H9 (cell line): ENCODE measurements around the gene SORBS1. TPM values are rescaled to one million over a fixed set of nuclear protein-coding genes. Genes with fewer than 3 reads are reported as not detected.

Experiments
- DNase-seq: peaks from one replicate; pipeline ENCODE4 v3.0.0-alpha.2; 2017
- H2AFZ ChIP-seq: one replicate; pipeline ENCODE4 v1.6.1; 2013; ENCODE audit warnings: mild to moderate bottlenecking, low read length, control low read depth, moderate library complexity
- H2AK5ac ChIP-seq: 2 replicates; pipeline ENCODE4 v1.6.1; 2013; ENCODE audit warnings: low read length, control low read depth, mixed read lengths; ENCODE audit not compliant: insufficient read length
- H2BK120ac ChIP-seq: one replicate; pipeline ENCODE4 v1.6.1; 2013; ENCODE audit warnings: low read depth, mild to moderate bottlenecking, low read length, control low read depth, inconsistent platforms; ENCODE audit not compliant: poor library complexity, severe bottlenecking
- H2BK12ac ChIP-seq: 2 replicates; pipeline ENCODE4 v1.6.1; 2013; ENCODE audit warnings: low read length, control low read depth, mixed read lengths, low read depth; ENCODE audit not compliant: insufficient read length
- H2BK15ac ChIP-seq: 2 replicates; pipeline ENCODE4 v1.6.1; 2013; ENCODE audit warnings: low read depth, low read length, control low read depth
- H2BK20ac ChIP-seq: one replicate; pipeline ENCODE4 v1.6.1; 2013; ENCODE audit warnings: low read depth, mild to moderate bottlenecking, low read length, control low read depth, inconsistent platforms; ENCODE audit not compliant: poor library complexity, severe bottlenecking
- H2BK5ac ChIP-seq: 2 replicates; pipeline ENCODE4 v1.6.1; 2013; ENCODE audit warnings: low read length, control low read depth, mixed read lengths; ENCODE audit not compliant: insufficient read length
- H3K14ac ChIP-seq: 2 replicates; pipeline ENCODE4 v1.6.1; 2013; ENCODE audit warnings: low read length, control low read depth; ENCODE audit not compliant: insufficient read depth
- H3K18ac ChIP-seq: 2 replicates; pipeline ENCODE4 v1.6.1; 2013; ENCODE audit warnings: low read depth, mild to moderate bottlenecking, mixed read lengths, low read length, control low read depth; ENCODE audit not compliant: insufficient read length
- H3K23ac ChIP-seq: 2 replicates; pipeline ENCODE4 v1.6.1; 2013; ENCODE audit warnings: low read length, control low read depth, mixed read lengths, low read depth; ENCODE audit not compliant: insufficient read length
- H3K23me2 ChIP-seq: 2 replicates; pipeline ENCODE4 v1.6.1; 2013; ENCODE audit warnings: low read depth, mild to moderate bottlenecking, mixed read lengths, low read length, control low read depth; ENCODE audit not compliant: insufficient read length, poor library complexity, severe bottlenecking
- H3K27ac ChIP-seq: 2 replicates; pipeline ENCODE4 v1.5.1; 2013; ENCODE audit warnings: low read length, control low read depth, mixed read lengths, low read depth; ENCODE audit not compliant: insufficient read length
- H3K27me3 ChIP-seq: 2 replicates; pipeline ENCODE4 v1.6.1; 2013; ENCODE audit warnings: low read length, control low read depth, inconsistent platforms; ENCODE audit not compliant: insufficient read depth
- H3K4ac ChIP-seq: 2 replicates; pipeline ENCODE4 v1.6.1; 2013; ENCODE audit warnings: low read depth, mild to moderate bottlenecking, control low read depth, inconsistent platforms, low read length, moderate library complexity
- H3K4me1 ChIP-seq: 2 replicates; pipeline ENCODE4 v1.6.1; 2013; ENCODE audit warnings: low read length, control low read depth, inconsistent platforms; ENCODE audit not compliant: insufficient read depth
- H3K4me2 ChIP-seq: 2 replicates; pipeline ENCODE4 v1.6.1; 2013; ENCODE audit warnings: low read length, control low read depth, mixed read lengths; ENCODE audit not compliant: insufficient read length, insufficient read depth
- H3K56ac ChIP-seq: 2 replicates; pipeline ENCODE4 v1.6.1; 2013; ENCODE audit warnings: low read depth, mild to moderate bottlenecking, mixed read lengths, low read length, control low read depth; ENCODE audit not compliant: insufficient read length
- H3K79me1 ChIP-seq: 2 replicates; pipeline ENCODE4 v1.6.1; 2013; ENCODE audit warnings: low read depth, mild to moderate bottlenecking, moderate library complexity, low read length, control low read depth, inconsistent platforms; ENCODE audit not compliant: insufficient read depth, poor library complexity, severe bottlenecking
- H3K79me2 ChIP-seq: 2 replicates; pipeline ENCODE4 v1.6.1; 2013; ENCODE audit warnings: low read length, control low read depth, inconsistent platforms; ENCODE audit not compliant: insufficient read depth
- H3K9ac ChIP-seq: 2 replicates; pipeline ENCODE4 v1.6.1; 2013; ENCODE audit warnings: low read length, control low read depth, mixed read lengths; ENCODE audit not compliant: insufficient read length; ENCODE audit errors: extremely low read depth
- H3K9me3 ChIP-seq: one replicate; pipeline ENCODE4 v1.6.1; 2013; ENCODE audit warnings: low read depth, low read length, inconsistent platforms; ENCODE audit not compliant: control insufficient read depth
- H3T11ph ChIP-seq: one replicate; pipeline ENCODE4 v1.6.1; 2013; ENCODE audit warnings: mild to moderate bottlenecking, low read length, control low read depth, inconsistent platforms
- H4K20me1 ChIP-seq: one replicate; pipeline ENCODE4 v1.6.1; 2013; ENCODE audit not compliant: control insufficient read depth, insufficient read length, insufficient read depth
- H4K5ac ChIP-seq: 2 replicates; pipeline ENCODE4 v1.6.1; 2013; ENCODE audit warnings: low read depth, mild to moderate bottlenecking, mixed read lengths, low read length, control low read depth; ENCODE audit not compliant: insufficient read length
- H4K8ac ChIP-seq: replicated peaks from 2 replicates; pipeline ENCODE4 v1.6.1; 2013; ENCODE audit warnings: low read length, control low read depth, mixed read lengths, low read depth; ENCODE audit not compliant: insufficient read length
- H4K91ac ChIP-seq: 2 replicates; pipeline ENCODE4 v1.6.1; 2013; ENCODE audit warnings: low read depth, mild to moderate bottlenecking, moderate library complexity, mixed read lengths, low read length, control low read depth; ENCODE audit not compliant: insufficient read length
- H3K27ac Mint-ChIP-seq, 3 experiments: 2 replicates in 2 of 3; 3 replicates in 1 of 3; pipeline ENCODE4 v1.8.0; 2020 to 2021; ENCODE audit warnings: mixed read lengths in 3 of 3, mild to moderate bottlenecking in 1 of 3, moderate library complexity in 1 of 3
- H3K27me3 Mint-ChIP-seq: 2 replicates; pipeline ENCODE4 v1.8.0; 2021; ENCODE audit warnings: low read depth, mild to moderate bottlenecking, moderate library complexity, mixed read lengths
- H3K36me3 Mint-ChIP-seq, 3 experiments: 2 replicates in 2 of 3; 3 replicates in 1 of 3; pipeline ENCODE4 v1.8.0; 2020 to 2021; ENCODE audit warnings: low read depth in 3 of 3, mixed read lengths in 3 of 3; ENCODE audit not compliant: insufficient read depth in 1 of 3
- H3K4me1 Mint-ChIP-seq, 2 experiments: 2 replicates each; pipeline ENCODE4 v1.8.0; 2020; ENCODE audit warnings: mixed read lengths in 2 of 2
- H3K4me3 Mint-ChIP-seq, 2 experiments: 2 replicates in 1 of 2; 3 replicates in 1 of 2; pipeline ENCODE4 v1.8.0; 2020 to 2021; ENCODE audit warnings: mild to moderate bottlenecking in 2 of 2, mixed read lengths in 2 of 2, moderate library complexity in 1 of 2
- H3K9me3 Mint-ChIP-seq, 2 experiments: 2 replicates in 1 of 2; 3 replicates in 1 of 2; pipeline ENCODE4 v1.8.0; 2020; ENCODE audit warnings: mild to moderate bottlenecking in 2 of 2, mixed read lengths in 2 of 2, moderate library complexity in 1 of 2
- WGBS: extraction: QIAGEN DNeasy Blood & Tissue Kit; methylation state at CpG from one replicate; pipeline ENCODE4 v1.1.7; 2013; ENCODE audit warnings: missing lambda C conversion rate, low lambda C conversion rate, mixed read lengths; ENCODE audit not compliant: insufficient read length; ENCODE audit errors: extremely low coverage; 5-methylcytosine and 5-hydroxymethylcytosine counted together
- total RNA-seq: library from RNA; stranded (reverse); gene quantifications from 2 replicates; pipeline ENCODE4 v1.2.1, GENCODE V29; 2021
- TF ChIP-seq, protein P1 (sequence below): fragments of 200-600 bp; sonication (generic); conservative IDR thresholded peaks from 3 replicates; pipeline ENCODE4 v1.8.0; 2021; ENCODE audit warnings: antibody characterized with exemption, mild to moderate bottlenecking

SORBS1 gene
- total RNA-seq, 1 experiment from 2014 or later = 24.3 TPM

DNA sequence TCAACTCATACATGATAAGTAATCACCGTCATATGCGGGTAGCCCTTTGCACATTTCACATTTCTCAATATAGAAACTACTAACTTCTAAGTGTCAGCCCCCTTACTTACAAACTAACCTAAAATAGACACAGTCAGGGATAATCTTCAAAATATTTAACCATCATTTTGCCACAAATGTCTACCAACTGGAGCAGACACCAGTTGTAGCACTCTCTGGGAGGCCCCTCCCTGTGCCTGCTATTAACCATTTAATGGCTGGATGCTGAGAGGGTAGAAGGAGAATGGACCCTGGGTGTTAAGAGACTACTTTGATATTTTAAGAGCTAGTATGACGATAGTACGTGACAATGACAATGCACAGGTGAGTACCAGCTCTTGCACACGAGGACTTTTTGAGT is 116.4 kb downstream of the SORBS1 start:
- Mint-ChIP-seq H3K27me3 (no peaks in the 10 kb centered on the region), H3K4me1 (peaks cover 19 to 33% of the 10 kb centered on the region in 2 experiments), H3K36me3 (no peaks in the 10 kb centered on the region), H3K27ac (no peak overlapping the region), H3K4me3 (no peak overlapping the region), H3K9me3 (no peaks in the 10 kb centered on the region)
- H2BK20ac ChIP-seq = no peak overlapping the region
- H3K23me2 ChIP-seq = no peaks in the 10 kb centered on the region
- H3K27me3 ChIP-seq = no peaks in the 10 kb centered on the region
- H3K9ac ChIP-seq = no peak overlapping the region
- H3K4me1 ChIP-seq = peaks cover 2% of the 10 kb centered on the region; the same call in 1 of the 2 replicates
- no peaks in the 10 kb centered on the region for H4K20me1 ChIP-seq
- no peak overlapping the region for H4K8ac ChIP-seq
- TF ChIP-seq, protein P1, sequence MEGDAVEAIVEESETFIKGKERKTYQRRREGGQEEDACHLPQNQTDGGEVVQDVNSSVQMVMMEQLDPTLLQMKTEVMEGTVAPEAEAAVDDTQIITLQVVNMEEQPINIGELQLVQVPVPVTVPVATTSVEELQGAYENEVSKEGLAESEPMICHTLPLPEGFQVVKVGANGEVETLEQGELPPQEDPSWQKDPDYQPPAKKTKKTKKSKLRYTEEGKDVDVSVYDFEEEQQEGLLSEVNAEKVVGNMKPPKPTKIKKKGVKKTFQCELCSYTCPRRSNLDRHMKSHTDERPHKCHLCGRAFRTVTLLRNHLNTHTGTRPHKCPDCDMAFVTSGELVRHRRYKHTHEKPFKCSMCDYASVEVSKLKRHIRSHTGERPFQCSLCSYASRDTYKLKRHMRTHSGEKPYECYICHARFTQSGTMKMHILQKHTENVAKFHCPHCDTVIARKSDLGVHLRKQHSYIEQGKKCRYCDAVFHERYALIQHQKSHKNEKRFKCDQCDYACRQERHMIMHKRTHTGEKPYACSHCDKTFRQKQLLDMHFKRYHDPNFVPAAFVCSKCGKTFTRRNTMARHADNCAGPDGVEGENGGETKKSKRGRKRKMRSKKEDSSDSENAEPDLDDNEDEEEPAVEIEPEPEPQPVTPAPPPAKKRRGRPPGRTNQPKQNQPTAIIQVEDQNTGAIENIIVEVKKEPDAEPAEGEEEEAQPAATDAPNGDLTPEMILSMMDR = no peak
- H3K79me1 ChIP-seq = no peaks in the 10 kb centered on the region
- H2AFZ ChIP-seq = no peak overlapping the region
- no peaks in the 10 kb centered on the region for H3K79me2 ChIP-seq
- no peak overlapping the region for H3K23ac ChIP-seq
- H2BK120ac ChIP-seq = no peak overlapping the region
- no peak overlapping the region for H3T11ph ChIP-seq
- no peaks in the 10 kb centered on the region for H3K9me3 ChIP-seq
- no peak overlapping the region for H4K91ac ChIP-seq
- whole genome bisulfite sequencing = no CpG with 5 or more reads among the region's 5 CpGs
- H3K18ac ChIP-seq = no peak overlapping the region
- no peak overlapping the region for H2AK5ac ChIP-seq
- no peak overlapping the region for H3K4ac ChIP-seq
- H3K14ac ChIP-seq = no peak overlapping the region
- no peak overlapping the region for H2BK5ac ChIP-seq
- DNase-seq = no peak
- no peak overlapping the region for H2BK12ac ChIP-seq
- H3K27ac ChIP-seq = no peak overlapping the region
- no peak overlapping the region for H2BK15ac ChIP-seq
- no peak overlapping the region for H4K5ac ChIP-seq
- H3K56ac ChIP-seq = no peak overlapping the region
- H3K4me2 ChIP-seq = no peak overlapping the region
